Astrocyte (in vitro differentiated cells and primary cell): ENCODE results near the gene TTLL9. TPM values are rescaled to one million over a fixed set of nuclear protein-coding genes. Genes with fewer than 3 reads are reported as not detected.
"Not testable (repeated sequence)": the region's sequence is repeated elsewhere in the genome, so short reads cannot be mapped to it uniquely, and the experiment has no call there.

Experiments used
- DNase-seq: peaks from one replicate; pipeline ENCODE4 v3.0.0-alpha.2; 2010; ENCODE audit warnings: low read depth
- FAIRE-seq: peaks from 2 replicates; lab custom pipeline; 2011; peaks lifted over from hg19 to GRCh38; lab: Jason Lieb, UNC
- H2AFZ ChIP-seq: 2 replicates; pipeline ENCODE4 v1.6.0; 2012; ENCODE audit warnings: low read depth, low read length, inconsistent platforms
- H3K27ac ChIP-seq: 2 replicates; pipeline ENCODE4 v1.5.1; 2011; ENCODE audit warnings: low read depth, low read length, inconsistent platforms
- H3K27me3 ChIP-seq: 2 replicates; pipeline ENCODE4 v1.6.0; 2011; ENCODE audit warnings: low read length, inconsistent platforms; ENCODE audit not compliant: insufficient read depth
- H3K36me3 ChIP-seq: 2 replicates; pipeline ENCODE4 v1.5.1; 2011; ENCODE audit warnings: low read length, inconsistent platforms; ENCODE audit not compliant: insufficient read depth
- H3K4me1 ChIP-seq: 2 replicates; pipeline ENCODE4 v1.5.1; 2011; ENCODE audit warnings: low read length, inconsistent platforms; ENCODE audit not compliant: insufficient read depth
- H3K4me2 ChIP-seq: 2 replicates; pipeline ENCODE4 v1.6.0; 2012; ENCODE audit warnings: low read length, inconsistent platforms
- H3K4me3 ChIP-seq: 2 replicates; pipeline ENCODE4 v1.5.1; 2011; ENCODE audit warnings: low read depth, mild to moderate bottlenecking, low read length, inconsistent platforms; ENCODE audit not compliant: insufficient read depth
- H3K79me2 ChIP-seq: 2 replicates; pipeline ENCODE4 v1.6.0; 2012; ENCODE audit warnings: mild to moderate bottlenecking, low read length, inconsistent platforms; ENCODE audit not compliant: insufficient read depth
- H3K9ac ChIP-seq: 2 replicates; pipeline ENCODE4 v1.6.0; 2012; ENCODE audit warnings: mild to moderate bottlenecking, low read length, inconsistent platforms
- H3K9me3 ChIP-seq: 2 replicates; pipeline ENCODE4 v1.5.1; 2012; ENCODE audit warnings: low read depth, mild to moderate bottlenecking, low read length, inconsistent platforms; ENCODE audit not compliant: insufficient read depth
- H4K20me1 ChIP-seq: 2 replicates; pipeline ENCODE4 v1.6.0; 2012; ENCODE audit warnings: low read length, inconsistent platforms; ENCODE audit not compliant: insufficient read depth
- H3K27ac Mint-ChIP-seq: one replicate; pipeline ENCODE4 v1.8.0; 2021; ENCODE audit warnings: mild to moderate bottlenecking, mixed read lengths; ENCODE audit not compliant: unreplicated experiment
- H3K27me3 Mint-ChIP-seq: one replicate; pipeline ENCODE4 v1.8.0; 2021; ENCODE audit warnings: low read depth, mixed read lengths; ENCODE audit not compliant: unreplicated experiment
- H3K36me3 Mint-ChIP-seq: one replicate; pipeline ENCODE4 v1.8.0; 2021; ENCODE audit warnings: low read depth, mixed read lengths; ENCODE audit not compliant: unreplicated experiment
- H3K4me1 Mint-ChIP-seq: one replicate; pipeline ENCODE4 v1.8.0; 2021; ENCODE audit warnings: low read depth, mixed read lengths; ENCODE audit not compliant: unreplicated experiment
- H3K4me3 Mint-ChIP-seq: one replicate; pipeline ENCODE4 v1.8.0; 2021; ENCODE audit warnings: mild to moderate bottlenecking, moderate library complexity, mixed read lengths; ENCODE audit not compliant: unreplicated experiment
- H3K9me3 Mint-ChIP-seq: one replicate; pipeline ENCODE4 v1.8.0; 2021; ENCODE audit warnings: mild to moderate bottlenecking, mixed read lengths; ENCODE audit not compliant: unreplicated experiment
- EZH2 ChIP-seq: IDR thresholded peaks from 2 replicates; pipeline ENCODE4 v1.6.1; 2012; ENCODE audit warnings: mild to moderate bottlenecking, low read length, inconsistent platforms; ENCODE audit not compliant: insufficient read depth
- total RNA-seq: library from RNA; stranded (reverse); gene quantifications from 2 replicates; pipeline ENCODE4 v1.2.1, GENCODE V29; 2021
- TF ChIP-seq, protein P1 (sequence below): IDR thresholded peaks from 2 replicates; pipeline ENCODE4 v1.5.1; 2011; ENCODE audit warnings: low read depth, mild to moderate bottlenecking, inconsistent platforms, low read length, moderate library complexity; ENCODE audit not compliant: insufficient read depth

Gene TTLL9
- total RNA-seq, 1 donor from 2014 or later, result 0.41 TPM

DNA sequence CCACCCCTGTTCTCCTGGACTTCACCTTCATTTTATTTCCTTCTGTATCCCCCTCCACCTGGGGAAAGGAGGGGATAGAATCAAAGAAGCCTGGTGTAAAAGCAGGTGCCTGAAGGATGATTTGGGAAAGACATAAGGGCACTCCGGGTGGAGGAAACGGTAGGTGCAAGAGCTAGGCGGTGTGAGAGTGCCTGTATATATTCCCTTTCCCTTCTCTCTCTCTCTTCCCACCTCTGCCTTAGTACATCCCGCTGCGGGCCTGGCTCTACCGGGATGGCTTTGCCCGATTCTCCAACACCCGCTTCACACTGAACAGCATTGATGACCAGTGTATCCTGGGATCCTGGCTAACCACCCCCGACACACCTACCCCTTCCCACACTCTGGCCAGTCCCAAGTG, 55.2 kb downstream of the TTLL9 start:
- no peak for FAIRE-seq
- peaks cover 19% of the 10 kb centered on the region for H3K27me3 Mint-ChIP-seq

DNA sequence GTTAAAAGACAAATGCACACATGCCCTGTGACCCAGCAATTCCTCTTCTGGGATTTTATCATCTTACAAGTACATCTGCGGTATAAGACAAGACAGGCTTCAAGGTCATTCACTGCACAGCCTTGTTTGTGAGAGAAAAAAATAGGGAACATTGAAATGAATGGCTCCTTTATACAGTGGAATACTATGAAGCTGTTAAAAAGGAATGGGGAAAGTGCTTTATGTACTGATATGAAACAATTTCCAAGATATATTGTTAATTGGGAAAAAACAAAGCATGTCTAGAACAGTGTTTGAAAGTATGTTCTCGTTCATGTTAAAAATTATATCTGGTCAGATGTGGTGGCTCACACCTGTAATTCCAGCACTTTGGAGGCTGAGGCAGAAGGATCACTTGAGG, 56.1 kb downstream of the TTLL9 start:
- peaks cover 3% of the 10 kb centered on the region for H3K9me3 Mint-ChIP-seq

More for the DNA sequence above, 55.2 kb downstream of the TTLL9 start:
- no peaks in the 10 kb centered on the region for H3K4me1 Mint-ChIP-seq
- peaks cover 3% of the 10 kb centered on the region for H3K9me3 Mint-ChIP-seq
- no peaks in the 10 kb centered on the region for H3K9me3 ChIP-seq
- peaks cover 4% of the 10 kb centered on the region for H3K27me3 ChIP-seq
- H4K20me1 ChIP-seq, result no peaks in the 10 kb centered on the region
- no peaks in the 10 kb centered on the region for H3K79me2 ChIP-seq
- TF ChIP-seq, protein P1, sequence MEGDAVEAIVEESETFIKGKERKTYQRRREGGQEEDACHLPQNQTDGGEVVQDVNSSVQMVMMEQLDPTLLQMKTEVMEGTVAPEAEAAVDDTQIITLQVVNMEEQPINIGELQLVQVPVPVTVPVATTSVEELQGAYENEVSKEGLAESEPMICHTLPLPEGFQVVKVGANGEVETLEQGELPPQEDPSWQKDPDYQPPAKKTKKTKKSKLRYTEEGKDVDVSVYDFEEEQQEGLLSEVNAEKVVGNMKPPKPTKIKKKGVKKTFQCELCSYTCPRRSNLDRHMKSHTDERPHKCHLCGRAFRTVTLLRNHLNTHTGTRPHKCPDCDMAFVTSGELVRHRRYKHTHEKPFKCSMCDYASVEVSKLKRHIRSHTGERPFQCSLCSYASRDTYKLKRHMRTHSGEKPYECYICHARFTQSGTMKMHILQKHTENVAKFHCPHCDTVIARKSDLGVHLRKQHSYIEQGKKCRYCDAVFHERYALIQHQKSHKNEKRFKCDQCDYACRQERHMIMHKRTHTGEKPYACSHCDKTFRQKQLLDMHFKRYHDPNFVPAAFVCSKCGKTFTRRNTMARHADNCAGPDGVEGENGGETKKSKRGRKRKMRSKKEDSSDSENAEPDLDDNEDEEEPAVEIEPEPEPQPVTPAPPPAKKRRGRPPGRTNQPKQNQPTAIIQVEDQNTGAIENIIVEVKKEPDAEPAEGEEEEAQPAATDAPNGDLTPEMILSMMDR, result no peak
- TF ChIP-seq EZH2, result no peak
- no peak overlapping the region for H3K27ac ChIP-seq
- no peak overlapping the region for H3K9ac ChIP-seq
- no peak overlapping the region for H3K4me2 ChIP-seq
- H3K36me3 ChIP-seq, result no peaks in the 10 kb centered on the region
- no peak overlapping the region for H3K27ac Mint-ChIP-seq
- H2AFZ ChIP-seq, result no peak overlapping the region
- no peaks in the 10 kb centered on the region for H3K36me3 Mint-ChIP-seq
- no peak overlapping the region for H3K4me3 ChIP-seq
- no peak for DNase-seq
- H3K4me1 ChIP-seq, result no peaks in the 10 kb centered on the region
- H3K4me3 Mint-ChIP-seq, result no peak overlapping the region

DNA sequence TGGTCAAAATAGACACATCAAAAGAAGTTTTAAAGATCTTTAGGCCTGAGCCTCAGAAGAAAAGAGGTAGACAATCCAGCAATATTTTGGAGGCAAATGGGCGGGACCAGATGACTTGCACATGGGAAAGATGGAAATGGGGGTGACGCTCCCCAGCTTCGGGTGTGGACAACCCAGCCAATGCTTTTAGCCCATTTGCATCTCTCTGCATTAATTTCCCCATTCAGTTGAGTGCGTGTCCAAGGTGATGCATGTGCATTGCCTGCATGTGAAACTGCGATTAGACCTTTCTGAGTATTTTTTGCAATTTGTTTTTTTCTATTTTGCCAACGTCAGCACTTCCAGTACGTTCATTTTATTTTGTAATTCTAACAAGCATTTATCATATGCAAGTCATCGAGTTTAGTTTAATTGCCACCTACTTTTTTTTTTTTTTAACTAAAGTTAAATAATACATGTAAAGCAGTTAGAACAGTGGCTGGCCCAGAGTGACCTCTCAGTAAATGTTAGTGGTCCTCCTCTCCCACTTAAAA, 57.3 kb downstream of the TTLL9 start:
- peaks cover 21% of the 10 kb centered on the region for H3K27me3 Mint-ChIP-seq
- H3K9me3 ChIP-seq, result no peaks in the 10 kb centered on the region
- no peak overlapping the region for H2AFZ ChIP-seq
- H3K27ac ChIP-seq, result no peak overlapping the region
- TF ChIP-seq, protein P1, result no peak
- no peak for TF ChIP-seq EZH2
- no peak overlapping the region for H3K27ac Mint-ChIP-seq
- peaks cover 4% of the 10 kb centered on the region for H3K27me3 ChIP-seq
- no peaks in the 10 kb centered on the region for H3K4me1 ChIP-seq
- no peaks in the 10 kb centered on the region for H3K79me2 ChIP-seq
- no peak overlapping the region for H3K9ac ChIP-seq
- no peaks in the 10 kb centered on the region for H3K36me3 Mint-ChIP-seq
- no peak for DNase-seq
- FAIRE-seq, result no peak
- no peak overlapping the region for H3K4me3 ChIP-seq
- H3K36me3 ChIP-seq, result no peaks in the 10 kb centered on the region
- no peaks in the 10 kb centered on the region for H3K4me1 Mint-ChIP-seq
- no peaks in the 10 kb centered on the region for H4K20me1 ChIP-seq
- H3K9me3 Mint-ChIP-seq, result peaks cover 3% of the 10 kb centered on the region
- H3K4me2 ChIP-seq, result no peak overlapping the region
- H3K4me3 Mint-ChIP-seq, result no peak overlapping the region

More for the DNA sequence above, 56.1 kb downstream of the TTLL9 start:
- Histone ChIP-seq H3K4me1 (no peaks in the 10 kb centered on the region), H4K20me1 (no peaks in the 10 kb centered on the region), H3K4me2 (no peak overlapping the region), H3K27ac (no peak overlapping the region), H2AFZ (no peak overlapping the region), H3K27me3 (peaks cover 4% of the 10 kb centered on the region), H3K4me3 (no peak overlapping the region), H3K9ac (no peak overlapping the region), H3K9me3 (no peaks in the 10 kb centered on the region), H3K79me2 (no peaks in the 10 kb centered on the region), H3K36me3 (no peaks in the 10 kb centered on the region)
- DNase-seq, result no peak
- no peak overlapping the region for H3K27ac Mint-ChIP-seq
- no peaks in the 10 kb centered on the region for H3K4me1 Mint-ChIP-seq
- H3K27me3 Mint-ChIP-seq, result peaks cover 21% of the 10 kb centered on the region
- no peak for FAIRE-seq
- no peak overlapping the region for H3K4me3 Mint-ChIP-seq
- TF ChIP-seq, protein P1, result no peak
- no peak for TF ChIP-seq EZH2
- H3K36me3 Mint-ChIP-seq, result no peaks in the 10 kb centered on the region

DNA sequence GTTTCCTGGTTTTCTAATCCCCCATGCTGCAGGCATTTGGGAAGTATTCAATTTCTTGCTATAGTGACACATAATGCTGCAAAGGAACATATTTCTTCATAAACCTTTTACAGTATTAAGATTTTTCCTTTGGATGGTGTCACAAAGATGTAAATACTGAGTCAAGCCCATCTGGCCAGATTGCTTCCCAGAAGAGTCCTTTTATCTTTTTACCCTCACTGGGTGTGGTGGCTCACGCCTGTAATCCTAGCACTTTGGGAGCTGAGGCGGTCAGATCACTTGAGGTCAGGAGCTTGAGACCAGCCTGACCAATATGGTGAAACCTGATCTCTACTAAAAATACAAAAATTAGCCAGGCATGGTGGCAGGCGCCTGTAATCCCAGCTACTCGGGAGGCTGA, 59.2 kb downstream of the TTLL9 start:
- H3K27me3 Mint-ChIP-seq, result peaks cover 11% of the 10 kb centered on the region
- not testable (repeated sequence) for H3K4me1 Mint-ChIP-seq, DNase-seq

More for the DNA sequence above, 59.2 kb downstream of the TTLL9 start:
- not testable (repeated sequence) for H3K9me3 ChIP-seq, H2AFZ ChIP-seq, H3K9ac ChIP-seq, H3K36me3 Mint-ChIP-seq, H3K9me3 Mint-ChIP-seq, H4K20me1 ChIP-seq, H3K36me3 ChIP-seq, H3K4me3 Mint-ChIP-seq, H3K27ac Mint-ChIP-seq, H3K27me3 ChIP-seq, H3K79me2 ChIP-seq, FAIRE-seq, H3K4me2 ChIP-seq, H3K4me3 ChIP-seq, H3K27ac ChIP-seq, H3K4me1 ChIP-seq
